OCI-LY7 (cell line): ENCODE data around the gene NSMCE4A. TPM values are rescaled to one million over a fixed set of nuclear protein-coding genes. Genes with fewer than 3 reads are reported as not detected.

Experiments used
- BruUV-seq: library from RNA; stranded (reverse); fragments of 400-500 nt; replicated peaks from 2 replicates; lab custom pipeline; 2021; lab: Mats Ljungman, UMichigan
- CTCF ChIA-PET: fragments of 300-600 bp; sonication (Branson Sonifier 250); formaldehyde crosslinking; loops from one replicate; lab custom pipeline; 2022; ENCODE audit warnings: antibody characterized with exemption; ENCODE audit not compliant: unreplicated experiment; lab: Charles Lee
- POLR2A ChIA-PET: fragments of 300-600 bp; sonication (Branson Sonifier 250); formaldehyde crosslinking; loops from one replicate; lab custom pipeline; 2022; ENCODE audit warnings: antibody characterized with exemption; lab: Charles Lee
- DNase-seq: peaks from one replicate; pipeline ENCODE4 v3.0.0-alpha.2; 2015; ENCODE audit warnings: low spot score
- H2AFZ ChIP-seq: fragments of 200-600 bp; sonication (generic), shearing (Covaris generic); 2 replicates; pipeline ENCODE4 v1.6.1; 2014; ENCODE audit warnings: mild to moderate bottlenecking, antibody characterized with exemption, low read length, moderate library complexity
- H3K27ac ChIP-seq: fragments of 200-600 bp; sonication (generic); 2 replicates; pipeline ENCODE4 v1.5.1; 2014; ENCODE audit warnings: mixed run types, low read depth, mild to moderate bottlenecking, moderate library complexity, low read length, inconsistent platforms; ENCODE audit not compliant: poor library complexity, severe bottlenecking
- H3K36me3 ChIP-seq: fragments of 200-600 bp; sonication (generic); 2 replicates; pipeline ENCODE4 v1.6.1; 2014; ENCODE audit warnings: mild to moderate bottlenecking, antibody characterized with exemption, low read length, moderate library complexity, mixed read lengths; ENCODE audit not compliant: insufficient read depth
- H3K4me1 ChIP-seq: fragments of 200-600 bp; sonication (generic); 2 replicates; pipeline ENCODE4 v1.5.1; 2014; ENCODE audit warnings: mild to moderate bottlenecking, low read length; ENCODE audit not compliant: insufficient read depth, poor library complexity, severe bottlenecking
- H3K4me2 ChIP-seq: fragments of 200-600 bp; sonication (generic); 2 replicates; pipeline ENCODE4 v1.6.1; 2014; ENCODE audit warnings: mild to moderate bottlenecking, low read length
- H3K4me3 ChIP-seq: fragments of 200-600 bp; sonication (generic); 2 replicates; pipeline ENCODE4 v1.5.1; 2014; ENCODE audit warnings: mild to moderate bottlenecking, low read depth, low read length; ENCODE audit not compliant: poor library complexity, severe bottlenecking
- H3K79me2 ChIP-seq: fragments of 200-600 bp; sonication (generic); 2 replicates; pipeline ENCODE4 v1.6.1; 2016; ENCODE audit warnings: low read depth, mild to moderate bottlenecking, low read length, moderate library complexity, mixed read lengths; ENCODE audit not compliant: insufficient read depth
- H3K9me2 ChIP-seq: fragments of 200-600 bp; sonication (generic); 2 replicates; pipeline ENCODE4 v1.6.1; 2016; ENCODE audit warnings: mild to moderate bottlenecking, low read length, mixed read lengths; ENCODE audit not compliant: insufficient read depth
- H3K9me3 ChIP-seq: fragments of 200-600 bp; sonication (generic); 2 replicates; pipeline ENCODE4 v1.6.1; 2014; ENCODE audit warnings: mild to moderate bottlenecking, mixed run types, low read length, mixed read lengths
- H4K20me1 ChIP-seq: fragments of 200-600 bp; sonication (generic); 2 replicates; pipeline ENCODE4 v1.6.1; 2014; ENCODE audit warnings: mild to moderate bottlenecking, antibody characterized with exemption, low read length, moderate library complexity, mixed read lengths; ENCODE audit not compliant: insufficient read depth
- EZH2phosphoT487 ChIP-seq: fragments of 200-600 bp; sonication (generic); IDR thresholded peaks from 2 replicates; pipeline ENCODE4 v1.6.1; 2018; ENCODE audit warnings: low read depth, borderline replicate concordance, mild to moderate bottlenecking, mixed run types, antibody characterized with exemption, low read length, moderate library complexity, mixed read lengths
- intact Hi-C: fragments of 100-400 bp; cut with micrococcal nuclease; formaldehyde crosslinking; loops from one replicate; pipeline ENCODE4 v1.10.0; 2022; ENCODE audit not compliant: unreplicated experiment
- small RNA-seq: library from RNA; depleted of rRNA; stranded (forward); fragments of <200 nt; gene quantifications from one replicate; pipeline ENCODE3, GENCODE V24; 2014
- total RNA-seq, 2 experiments: library from RNA; depleted of rRNA in 1 of 2; stranded (reverse); fragments of >200 nt in 1 of 2; shearing (Covaris generic) in 1 of 2; gene quantifications; 2 replicates each; pipeline ENCODE4 v1.2.3, GENCODE V29; 2014 to 2022
- TF ChIP-seq, protein P1 (sequence below): fragments of 200-600 bp; sonication (generic); conservative IDR thresholded peaks from 2 replicates; pipeline ENCODE4 v1.5.1; 2014; ENCODE audit warnings: mild to moderate bottlenecking, antibody characterized with exemption, low read length, moderate library complexity, mixed read lengths

The NSMCE4A gene
- total RNA-seq, 2 experiments from 2014 or later: 69.5 to 105 TPM

DNA sequence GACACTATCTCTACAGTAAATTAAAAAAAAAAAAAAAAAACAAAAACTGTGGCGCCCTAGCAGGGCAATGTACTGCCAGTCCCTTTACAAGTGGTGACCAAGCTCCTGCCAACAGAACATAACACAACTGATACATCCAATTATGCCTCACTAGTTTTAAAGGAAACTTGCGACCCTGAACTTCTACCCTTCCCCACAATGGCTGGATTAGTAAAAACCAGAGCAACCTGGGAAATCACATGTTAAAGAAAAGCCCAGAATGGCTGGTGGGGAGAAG lies 63.7 kb downstream of the NSMCE4A start:
- Histone ChIP-seq H3K4me3 (no peak overlapping the region), H3K4me2 (no peak overlapping the region), H3K4me1 (peaks cover 3% of the 10 kb centered on the region), H4K20me1 (no peaks in the 10 kb centered on the region), H2AFZ (no peak overlapping the region), H3K79me2 (no peaks in the 10 kb centered on the region), H3K27ac (no peak overlapping the region), H3K9me3 (no peaks in the 10 kb centered on the region), H3K9me2 (no peaks in the 10 kb centered on the region), H3K36me3 (peaks cover 84% of the 10 kb centered on the region)
- BruUV-seq: no TSS peak
- no peak for TF ChIP-seq EZH2phosphoT487
- TF ChIP-seq, protein P1, sequence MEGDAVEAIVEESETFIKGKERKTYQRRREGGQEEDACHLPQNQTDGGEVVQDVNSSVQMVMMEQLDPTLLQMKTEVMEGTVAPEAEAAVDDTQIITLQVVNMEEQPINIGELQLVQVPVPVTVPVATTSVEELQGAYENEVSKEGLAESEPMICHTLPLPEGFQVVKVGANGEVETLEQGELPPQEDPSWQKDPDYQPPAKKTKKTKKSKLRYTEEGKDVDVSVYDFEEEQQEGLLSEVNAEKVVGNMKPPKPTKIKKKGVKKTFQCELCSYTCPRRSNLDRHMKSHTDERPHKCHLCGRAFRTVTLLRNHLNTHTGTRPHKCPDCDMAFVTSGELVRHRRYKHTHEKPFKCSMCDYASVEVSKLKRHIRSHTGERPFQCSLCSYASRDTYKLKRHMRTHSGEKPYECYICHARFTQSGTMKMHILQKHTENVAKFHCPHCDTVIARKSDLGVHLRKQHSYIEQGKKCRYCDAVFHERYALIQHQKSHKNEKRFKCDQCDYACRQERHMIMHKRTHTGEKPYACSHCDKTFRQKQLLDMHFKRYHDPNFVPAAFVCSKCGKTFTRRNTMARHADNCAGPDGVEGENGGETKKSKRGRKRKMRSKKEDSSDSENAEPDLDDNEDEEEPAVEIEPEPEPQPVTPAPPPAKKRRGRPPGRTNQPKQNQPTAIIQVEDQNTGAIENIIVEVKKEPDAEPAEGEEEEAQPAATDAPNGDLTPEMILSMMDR: no peak
- ChIA-PET POLR2A (interaction anchor here (0.7 to 1.3 kb wide), 3 partner anchors 49 to 443 kb away, joined by 3 to 4 read pairs (median 4); no protein-coding TSS in a partner anchor), CTCF (no interaction called here)
- DNase-seq: no peak
- intact Hi-C loops: no loop called here

DNA sequence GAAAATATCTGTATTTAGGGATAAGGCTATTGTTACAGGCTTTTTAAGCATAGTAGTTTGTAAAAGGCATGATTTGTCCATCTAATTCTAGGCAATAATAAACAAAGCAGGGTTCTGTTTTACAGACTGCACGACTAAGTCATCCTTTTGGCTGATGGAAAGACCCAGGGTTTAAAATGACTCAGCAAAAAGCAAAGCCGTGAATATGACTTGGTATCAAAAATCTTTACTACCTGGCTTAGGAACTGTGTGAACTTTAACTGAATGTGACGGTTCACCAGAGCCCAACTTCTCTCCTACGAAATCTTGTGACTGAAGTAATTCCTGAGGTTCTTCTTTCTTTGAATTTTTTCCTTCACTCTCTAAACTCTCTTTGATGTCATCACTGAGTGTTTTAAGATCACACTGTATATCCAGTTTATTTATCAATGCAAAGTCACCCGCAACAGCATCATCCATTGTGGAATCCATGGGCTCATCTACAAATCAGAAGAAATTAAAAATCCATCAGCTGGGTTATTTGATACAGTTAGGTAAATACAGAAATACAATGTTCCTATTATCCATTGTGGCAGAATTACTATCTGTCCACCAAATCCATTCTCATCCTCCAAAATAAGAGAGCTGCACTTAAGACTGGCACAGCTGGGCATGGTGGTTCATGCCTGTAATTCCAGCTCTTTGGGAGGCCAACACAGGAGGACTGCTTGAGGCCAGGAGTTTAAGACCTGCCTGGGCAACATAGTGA lies 64.2 kb downstream of the NSMCE4A start:
- Histone ChIP-seq H2AFZ (no peak overlapping the region), H3K79me2 (no peaks in the 10 kb centered on the region), H3K9me2 (no peaks in the 10 kb centered on the region), H3K27ac (no peak overlapping the region), H3K9me3 (no peaks in the 10 kb centered on the region), H3K4me1 (peaks cover 3% of the 10 kb centered on the region), H3K36me3 (peaks cover 84% of the 10 kb centered on the region), H4K20me1 (no peaks in the 10 kb centered on the region), H3K4me3 (no peak overlapping the region), H3K4me2 (no peak overlapping the region)
- no peak for DNase-seq
- TF ChIP-seq EZH2phosphoT487: no peak
- TF ChIP-seq, protein P1: no peak
- ChIA-PET POLR2A (interaction anchor here (0.7 to 1.3 kb wide), 3 partner anchors 48 to 443 kb away, joined by 3 to 4 read pairs (median 4); no protein-coding TSS in a partner anchor), CTCF (no interaction called here)
- intact Hi-C loops: no loop called here
- no TSS peak for BruUV-seq

Small RNA genes within 50 kb of the gene (small RNA-seq; reads per million reads assigned to genes)
- gene RF02219: not detected

Other genes starting within 250 kb of the NSMCE4A start
- 14.8 and 17.8 TPM in 2 replicates for gene ATE1, start 47.2 kb downstream of the NSMCE4A start, total RNA-seq (2014; rRNA removed; shearing (Covaris generic))
- 44.7 and 45.2 TPM in 2 replicates for gene ATE1, start 47.2 kb downstream of the NSMCE4A start, total RNA-seq (2022)
- gene TACC2, start 13.9 kb upstream of the NSMCE4A start, total RNA-seq (2014; rRNA removed; shearing (Covaris generic)): not detected in 2 replicates
- gene TACC2, start 13.9 kb upstream of the NSMCE4A start, total RNA-seq (2022): not detected in 2 replicates